GM18867 (cell line): ENCODE results near the gene CDKL1.

Source experiments
- ATAC-seq: cut with Tn5 transposase; IDR thresholded peaks from one replicate; pipeline ENCODE4 v1.9.1; 2021; ENCODE audit warnings: mild to moderate bottlenecking, moderate library complexity; ENCODE audit not compliant: unreplicated experiment

The CDKL1 gene

GRCh38 chr14:50288146-50288545 lies 108.5 kb downstream of the CDKL1 start:
- no peak for ATAC-seq

GRCh38 chr14:50285861-50286260 lies 110.8 kb downstream of the CDKL1 start:
- ATAC-seq = no peak
